Stimulated activated CD4-positive, alpha-beta T cell treated with anti-CD3 and anti-CD28 coated beads, TNF-alpha, amount 100 ng/mL, for 24 hours (primary cell): Measurements from ENCODE around the gene LHFPL2.

ENCODE experiments used
- DNase-seq, 3 experiments: peaks; one replicate each; pipeline ENCODE4 v3.0.0-alpha.2; 2020; ENCODE audit warnings: low read depth in 3 of 3

The LHFPL2 gene

GRCh38 chr5:78597068-78597973 is 51.3 kb downstream of the LHFPL2 start:
- no peak for DNase-seq

- DNase-seq = no peak
Measured at GRCh38 chr5:78595458-78595921, 53.1 kb downstream of the LHFPL2 start.

- no peak for DNase-seq
Measured at GRCh38 chr5:78594610-78595457, 53.7 kb downstream of the LHFPL2 start.

- no peak for DNase-seq
Measured at GRCh38 chr5:78594021-78594420, 54.6 kb downstream of the LHFPL2 start.

DNA sequence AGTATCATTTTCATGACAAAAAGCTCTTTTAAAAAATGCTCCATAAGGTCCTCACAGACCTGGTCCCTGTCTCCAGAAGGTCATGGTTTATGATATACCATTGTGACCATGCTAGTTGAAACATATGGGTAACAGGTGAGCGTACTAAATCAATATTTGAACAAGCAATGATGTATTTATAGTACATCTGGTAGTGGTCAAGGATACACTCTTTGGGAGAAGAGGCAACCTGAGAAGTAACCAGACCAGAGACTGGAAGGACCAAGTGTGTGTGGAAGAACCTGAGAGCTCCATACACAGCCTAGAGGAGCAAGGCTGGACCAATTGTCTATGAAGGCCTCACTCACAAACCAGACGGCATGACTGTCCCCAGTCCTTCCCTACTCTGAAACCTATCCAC is 55.1 kb downstream of the LHFPL2 start:
- DNase-seq = no peak

DNA sequence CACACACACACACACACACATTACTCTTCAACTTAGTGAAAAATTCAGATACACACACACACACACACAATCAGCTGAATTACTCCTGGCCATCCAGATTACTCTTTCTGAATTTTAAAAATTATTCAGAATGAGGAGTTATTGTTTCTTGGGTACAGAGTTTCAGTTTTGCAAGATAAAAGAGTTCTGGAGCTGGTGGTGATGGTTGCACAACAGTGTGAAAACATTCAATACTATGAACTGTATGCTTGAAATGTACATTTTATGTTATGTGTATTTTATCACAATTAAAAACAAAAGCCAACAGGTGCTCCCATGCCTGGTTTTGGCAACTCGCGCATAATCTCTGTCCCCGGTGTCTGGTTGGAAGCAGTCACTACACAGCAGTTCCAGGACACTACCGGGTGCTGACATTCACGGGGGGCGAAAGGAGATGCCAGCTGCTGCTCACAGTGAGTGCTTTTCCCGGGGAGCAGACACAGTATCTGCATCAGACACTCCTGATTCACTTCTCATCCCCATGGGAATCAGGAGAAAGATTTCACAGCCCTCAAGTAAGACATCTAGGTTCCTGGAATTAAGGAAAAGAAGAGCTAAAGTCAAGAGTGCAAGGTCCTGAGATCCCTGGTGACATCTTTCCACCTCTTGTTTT is 55.7 kb downstream of the LHFPL2 start:
- no peak for DNase-seq

GRCh38 chr5:78591972-78592700 is 56.4 kb downstream of the LHFPL2 start:
- DNase-seq = no peak

GRCh38 chr5:78591138-78591612 is 57.4 kb downstream of the LHFPL2 start:
- no peak for DNase-seq

DNA sequence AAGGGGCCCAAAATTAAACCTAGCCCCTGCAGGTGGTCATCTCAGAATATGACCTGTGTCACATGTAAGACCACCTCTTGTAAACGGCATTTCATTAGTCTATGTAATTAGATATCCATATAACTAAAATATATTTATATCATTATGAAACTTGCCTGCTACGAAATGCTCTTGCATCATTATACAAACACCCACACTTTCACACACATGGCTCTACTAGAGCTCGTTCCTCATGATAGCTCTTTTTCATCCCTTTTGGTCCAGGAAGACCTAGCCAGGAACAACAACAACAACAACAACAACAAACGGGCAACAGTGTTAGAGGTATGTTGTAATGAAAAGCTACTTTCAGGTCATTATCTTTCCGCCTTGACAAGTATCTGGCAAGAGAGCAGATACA is 58.6 kb downstream of the LHFPL2 start:
- DNase-seq = no peak

GRCh38 chr5:78588507-78588906 is 60.1 kb downstream of the LHFPL2 start:
- no peak for DNase-seq

DNA sequence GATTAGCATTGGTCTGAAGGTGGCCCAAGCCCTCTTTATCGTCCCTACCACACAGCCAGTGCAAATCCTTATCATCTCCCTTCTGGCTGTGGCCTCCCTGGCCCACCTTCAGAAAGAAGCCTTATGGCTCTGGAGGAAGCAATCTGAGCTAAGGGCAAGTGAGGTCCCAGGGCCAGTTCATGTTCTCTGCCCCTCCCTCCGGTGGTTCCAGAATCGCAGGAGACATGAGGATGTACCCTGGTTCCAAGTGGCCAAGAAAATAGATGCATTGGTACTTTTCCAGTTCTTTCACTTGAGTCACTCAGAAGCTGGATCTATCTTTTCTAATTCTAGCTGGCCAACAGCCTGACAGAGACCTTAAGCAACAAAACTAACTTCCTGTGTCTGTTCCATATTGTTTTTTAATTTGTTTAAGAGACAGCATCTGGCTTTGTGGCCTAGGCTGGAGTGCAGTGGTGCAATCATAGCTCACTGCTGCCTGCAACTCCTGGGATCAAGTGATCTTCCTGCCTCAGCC is 60.7 kb downstream of the LHFPL2 start:
- DNase-seq = no peak

DNA sequence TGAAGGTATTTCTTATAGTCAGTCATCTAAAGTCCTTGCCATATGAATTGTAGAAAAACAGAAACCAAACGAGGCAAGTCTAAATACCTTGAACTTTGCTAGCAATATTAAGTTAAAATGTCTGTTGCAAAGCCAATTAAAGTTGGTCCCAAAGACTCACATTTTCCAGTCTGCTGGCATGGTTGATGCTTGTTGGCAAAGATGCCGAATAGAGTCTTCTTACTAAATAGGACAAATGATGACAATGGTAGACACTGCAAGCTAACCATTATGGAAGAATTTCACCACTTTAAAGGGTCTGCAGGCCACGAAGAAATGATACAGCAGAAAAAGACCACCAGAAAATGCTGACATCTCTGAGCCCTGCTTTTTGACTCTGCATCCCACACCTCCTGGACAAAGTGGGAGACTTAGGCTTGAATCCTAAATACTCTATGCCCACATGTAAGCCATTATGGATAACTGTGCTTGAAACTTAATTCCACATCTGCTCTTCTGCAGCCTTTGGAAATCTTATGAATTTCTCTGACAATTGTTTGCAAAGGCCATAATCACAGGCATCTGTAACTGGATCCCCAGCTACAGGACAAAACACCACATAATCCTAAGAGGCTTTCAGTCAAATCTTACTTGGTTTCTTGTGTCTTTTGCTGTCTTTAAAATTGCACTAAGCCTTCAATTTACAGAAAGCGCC is 61.3 kb downstream of the LHFPL2 start:
- no peak for DNase-seq

- DNase-seq = no peak
Measured at GRCh38 chr5:78586251-78586650, 62.3 kb downstream of the LHFPL2 start.

DNA sequence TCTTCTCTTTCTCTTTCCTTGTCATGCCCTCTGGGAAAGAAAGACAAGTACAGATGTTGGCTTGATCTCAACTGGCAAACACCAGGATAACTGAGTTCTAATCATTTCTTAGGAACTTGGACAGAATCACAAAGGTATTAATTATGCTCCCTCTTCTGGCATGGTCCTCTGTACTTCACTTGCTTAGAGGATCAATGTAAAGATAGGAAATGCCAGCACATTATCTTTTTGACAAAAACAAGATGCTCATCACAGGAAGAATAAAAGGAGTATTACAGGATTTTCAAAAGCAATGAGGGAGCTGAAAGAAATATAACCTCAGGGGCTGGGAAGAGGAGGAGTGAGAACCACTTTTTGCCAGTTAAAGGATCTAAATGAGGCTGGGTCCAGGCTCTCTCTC is 70.6 kb downstream of the LHFPL2 start:
- no peak for DNase-seq

- no peak for DNase-seq
Measured at GRCh38 chr5:78577071-78577807, 71.3 kb downstream of the LHFPL2 start.

GRCh38 chr5:78576376-78576775 is 72.2 kb downstream of the LHFPL2 start:
- no peak for DNase-seq

DNA sequence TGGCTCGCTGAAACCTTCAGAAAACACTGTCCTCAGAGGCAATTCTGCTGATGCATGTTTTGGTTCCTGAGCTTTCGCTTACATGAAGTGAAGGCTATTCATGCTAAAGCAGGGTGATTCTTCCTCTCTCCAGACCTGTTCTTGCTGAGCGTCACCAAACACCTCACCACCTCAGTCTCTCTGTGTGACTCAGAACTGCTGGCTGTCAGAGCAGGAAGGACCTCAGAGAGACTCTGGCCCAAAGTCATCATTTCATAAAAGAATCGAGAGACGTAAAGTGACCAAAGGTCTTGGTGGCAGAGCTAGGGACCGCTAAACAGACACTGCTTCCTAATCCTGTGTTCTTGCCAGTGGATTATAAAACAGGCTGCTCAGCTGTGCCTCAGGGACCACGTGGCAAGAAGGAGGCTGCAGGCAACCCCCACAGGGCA is 73.8 kb downstream of the LHFPL2 start:
- DNase-seq = no peak

- no peak for DNase-seq
Measured at GRCh38 chr5:78574131-78574673, 74.4 kb downstream of the LHFPL2 start.

DNA sequence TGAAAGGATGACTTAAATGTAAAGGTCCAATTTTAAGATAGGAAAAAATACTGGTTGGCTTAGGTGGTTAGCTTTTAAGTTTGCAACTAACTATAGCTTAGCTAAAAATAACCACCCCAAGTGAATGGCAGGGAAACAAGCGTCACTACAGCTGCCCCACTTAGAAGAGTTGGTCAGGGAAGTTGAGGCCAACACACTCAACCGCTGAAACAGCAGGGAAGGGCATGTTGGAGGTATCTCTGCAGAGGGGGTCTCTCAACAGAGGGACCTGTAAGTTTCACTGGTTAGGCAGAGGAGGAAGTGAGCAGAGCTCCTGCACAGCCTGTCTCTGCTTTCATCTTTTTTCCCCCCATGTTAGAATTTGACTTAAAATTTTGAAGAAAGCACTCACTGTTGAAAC is 75.3 kb downstream of the LHFPL2 start:
- no peak for DNase-seq
